GM18508 (cell line): ENCODE measurements around the gene RFC1.

Source experiments
- ATAC-seq: cut with Tn5 transposase; IDR thresholded peaks from one replicate; pipeline ENCODE4 v1.9.1; 2021; ENCODE audit warnings: moderate number of reproducible peaks; ENCODE audit not compliant: insufficient read depth, unreplicated experiment

Gene RFC1

GRCh38 chr4:39255266-39255665, 110.9 kb downstream of the RFC1 start:
- ATAC-seq = no peak

GRCh38 chr4:39243462-39243861, 122.7 kb downstream of the RFC1 start:
- no peak for ATAC-seq
